ENCODE measurements around the gene PBX1.

Gene PBX1

GRCh38 chr1:164723296-164723798, 164.4 kb downstream of the PBX1 start:
- DNase-seq (ENCODE audit: low read depth), result no peak

DNA sequence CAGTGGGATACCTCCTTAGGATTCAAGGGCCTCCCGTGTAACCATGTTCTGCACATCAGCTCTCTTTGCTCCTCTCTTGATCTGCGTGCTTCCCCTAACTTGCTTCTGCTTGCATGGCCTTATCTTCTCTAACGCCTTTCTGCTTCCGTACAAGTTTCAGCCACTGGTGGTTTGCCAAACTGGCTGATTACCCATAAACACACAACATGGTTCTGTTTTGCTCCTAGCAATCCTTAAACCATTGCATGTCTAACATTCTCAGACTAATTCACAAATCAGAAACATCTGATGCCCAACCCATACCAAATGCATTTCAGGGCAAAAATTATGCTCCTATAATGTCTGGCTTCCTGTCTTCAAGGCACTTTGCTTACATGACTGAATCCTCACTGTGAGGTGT, 166.4 kb downstream of the PBX1 start:
- DNase-seq (ENCODE audit: low read depth), result no peak

DNA sequence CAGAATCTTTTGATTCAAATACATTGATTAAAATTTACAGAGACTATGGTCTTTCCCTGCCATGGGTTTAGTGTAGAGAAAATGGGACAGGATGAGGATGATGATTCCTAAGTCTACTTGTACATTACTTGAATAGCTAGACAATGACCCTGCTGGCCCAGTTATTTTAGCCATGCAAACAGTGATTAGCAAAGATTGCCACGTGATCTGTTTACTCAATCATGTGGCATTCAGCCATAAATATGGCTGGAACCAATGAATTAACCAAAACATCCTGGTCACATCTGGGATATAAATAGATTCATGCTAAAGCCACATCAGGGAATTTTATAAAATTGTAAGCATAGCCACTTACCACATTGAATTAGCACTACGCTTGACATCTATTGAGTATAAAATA, 167.3 kb downstream of the PBX1 start:
- peak; percentile 82 for DNase-seq (ENCODE audit: low read depth)

DNA sequence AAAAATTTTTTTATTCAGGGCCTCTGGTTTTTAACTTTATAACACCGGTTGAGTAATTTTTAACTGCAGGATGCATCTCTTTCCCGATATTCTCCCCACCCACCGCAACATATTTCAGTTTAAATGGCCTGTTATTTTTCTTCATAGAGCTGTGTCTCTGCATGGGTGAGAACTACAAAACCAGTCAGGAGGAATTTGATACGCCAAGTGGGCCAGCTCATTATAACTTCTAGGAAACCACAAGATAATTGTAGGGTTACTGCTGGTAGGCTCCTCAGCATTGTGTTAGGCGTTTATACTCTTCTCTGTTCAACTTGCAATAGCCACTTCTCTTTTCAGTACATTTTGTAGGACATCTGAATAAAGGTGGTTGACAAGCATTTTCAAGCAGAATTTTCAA, 169.7 kb downstream of the PBX1 start:
- no peak for DNase-seq (ENCODE audit: low read depth)

GRCh38 chr1:164731161-164731876, 172.3 kb downstream of the PBX1 start:
- no peak for DNase-seq (ENCODE audit: low read depth)

GRCh38 chr1:164733070-164733469, 174.1 kb downstream of the PBX1 start:
- no peak for DNase-seq (ENCODE audit: low read depth)

GRCh38 chr1:164733734-164734133, 174.8 kb downstream of the PBX1 start:
- DNase-seq (ENCODE audit: low read depth), result no peak

DNA sequence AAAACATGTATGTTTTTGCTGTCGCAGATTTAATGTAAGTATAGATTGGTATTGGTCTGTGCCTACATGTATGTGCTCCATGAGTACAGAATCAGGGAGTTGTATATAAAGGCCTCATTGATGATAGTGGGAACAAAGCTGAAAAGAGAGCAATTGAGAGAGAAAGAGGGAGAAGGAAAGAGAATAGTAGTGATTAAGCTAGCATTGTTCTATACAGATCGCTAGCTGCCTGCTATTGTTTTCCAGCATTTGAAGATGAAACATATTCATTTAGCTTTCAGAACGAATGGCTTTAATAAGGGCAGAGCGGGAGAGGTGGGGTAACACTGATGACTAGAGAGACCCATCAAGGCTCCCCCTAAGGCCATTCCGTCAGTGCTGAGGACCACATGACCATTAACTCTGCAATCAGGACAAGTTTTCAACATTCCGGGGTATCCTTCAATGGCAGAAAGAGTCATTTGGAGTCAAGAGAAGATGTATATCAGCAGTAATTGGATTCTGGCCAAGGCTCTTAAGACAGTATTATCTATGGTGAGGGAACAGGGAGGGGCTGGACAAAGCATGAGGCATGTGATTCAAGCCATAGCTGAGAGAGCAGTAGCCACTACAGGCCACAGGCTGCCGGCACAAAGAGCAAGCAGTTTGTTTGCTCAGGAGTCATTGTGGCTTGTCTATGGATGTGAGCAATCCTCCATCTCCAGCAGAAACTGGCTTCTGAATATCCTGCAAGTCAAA, 176.5 kb downstream of the PBX1 start:
- DNase-seq (ENCODE audit: low read depth), result no peak

DNA sequence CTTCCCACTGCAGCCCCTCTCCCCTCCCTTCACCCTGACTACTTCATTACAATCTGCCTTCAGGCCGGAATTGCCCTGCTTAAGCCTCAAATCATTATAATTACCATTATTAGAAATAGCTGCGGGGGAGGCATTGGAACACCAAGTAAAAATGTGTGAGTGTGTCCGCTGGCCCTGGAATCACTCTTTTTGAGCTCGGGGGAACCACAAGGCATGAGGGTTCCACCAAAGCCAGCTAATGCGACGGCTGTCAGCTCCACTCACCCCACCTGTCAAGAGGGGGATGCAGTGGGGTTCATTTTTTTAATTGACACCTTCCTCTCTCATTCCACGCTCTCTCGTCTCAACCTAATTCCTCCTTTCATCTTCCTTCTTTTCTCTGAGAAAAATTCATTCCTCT, 177.2 kb downstream of the PBX1 start:
- no peak for DNase-seq (ENCODE audit: low read depth)

GRCh38 chr1:164739189-164739588, 180.2 kb downstream of the PBX1 start:
- DNase-seq (ENCODE audit: low read depth), result no peak

- DNase-seq (ENCODE audit: low read depth), result no peak
Measured at GRCh38 chr1:164740000-164740526, 181.1 kb downstream of the PBX1 start.

GRCh38 chr1:164742745-164743144, 183.8 kb downstream of the PBX1 start:
- no peak for DNase-seq (ENCODE audit: low read depth)

- no peak for DNase-seq (ENCODE audit: low read depth)
Measured at GRCh38 chr1:164743976-164744375, 185.0 kb downstream of the PBX1 start.

- no peak for DNase-seq (ENCODE audit: low read depth)
Measured at GRCh38 chr1:164745736-164746135, 186.8 kb downstream of the PBX1 start.

DNA sequence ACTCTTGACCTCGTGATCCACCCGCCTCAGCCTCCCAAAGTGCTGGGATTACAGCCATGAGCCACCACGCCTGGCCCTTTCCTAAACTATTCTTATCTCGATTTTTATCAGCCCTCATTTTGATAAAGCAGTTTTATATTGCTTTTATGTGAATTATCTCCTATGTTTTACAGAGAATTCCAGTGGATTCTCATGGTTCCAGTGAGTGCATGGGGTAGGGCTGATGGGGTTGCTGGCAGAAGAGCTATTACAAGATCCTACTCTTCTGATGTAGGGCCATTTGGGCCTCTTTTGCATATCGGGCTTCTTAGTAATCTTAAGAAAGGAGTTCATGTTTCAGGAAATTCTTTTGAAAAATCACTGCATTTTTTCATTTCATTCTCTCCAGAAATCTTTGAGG, 187.6 kb downstream of the PBX1 start:
- DNase-seq (ENCODE audit: low read depth), result no peak

DNA sequence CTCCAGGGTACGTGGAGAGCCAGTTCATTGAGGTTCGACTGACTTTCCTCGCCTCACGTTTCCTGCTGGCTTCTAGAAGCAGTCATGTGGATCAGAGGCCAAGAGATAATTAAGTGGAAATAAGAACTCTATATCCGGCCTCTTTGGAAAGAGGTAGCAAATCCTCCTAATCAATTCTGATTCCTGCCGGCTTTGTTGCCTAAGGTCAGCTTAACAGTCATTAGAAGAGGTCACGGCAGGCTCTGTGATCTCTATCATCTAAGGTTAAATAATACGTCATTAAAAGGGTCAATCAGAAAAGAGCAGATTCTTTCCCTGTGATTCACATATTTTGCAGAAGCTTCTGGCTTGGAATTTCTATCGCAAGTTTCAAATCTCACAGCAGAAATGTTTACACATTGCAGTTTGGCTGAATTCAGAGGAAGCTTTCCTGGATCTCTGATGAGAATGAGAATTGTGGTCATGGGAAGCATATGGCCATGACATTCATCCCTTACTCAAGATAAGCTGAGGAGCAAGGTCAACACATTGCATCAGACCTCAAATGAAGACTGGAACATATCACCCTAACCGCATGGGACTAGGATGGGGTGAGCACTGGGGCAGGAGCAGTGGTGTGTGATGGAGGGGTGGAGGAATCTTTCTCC, 189.4 kb downstream of the PBX1 start:
- DNase-seq (ENCODE audit: low read depth), result peak; percentile 88

GRCh38 chr1:164753521-164754077, 194.6 kb downstream of the PBX1 start:
- no peak for DNase-seq (ENCODE audit: low read depth)

- DNase-seq (ENCODE audit: low read depth), result no peak
Measured at GRCh38 chr1:164754088-164754600, 195.2 kb downstream of the PBX1 start.

GRCh38 chr1:164755690-164756089, 196.7 kb downstream of the PBX1 start:
- no peak for DNase-seq (ENCODE audit: low read depth)

- no peak for DNase-seq (ENCODE audit: low read depth)
Measured at GRCh38 chr1:164756741-164757140, 197.8 kb downstream of the PBX1 start.

- DNase-seq (ENCODE audit: low read depth), result no peak
Measured at GRCh38 chr1:164757625-164758024, 198.6 kb downstream of the PBX1 start.

Data from GM04504 (cell line).